HCT116 (cell line): ENCODE measurements around the gene TULP4. TPM values are rescaled to one million over a fixed set of nuclear protein-coding genes. Genes with fewer than 3 reads are reported as not detected.

ENCODE experiments used
- ATAC-seq: fragments of 200-7000 bp; cut with Tn5 transposase; 2 replicates; pipeline ENCODE4 v1.9.1; 2020; ENCODE audit warnings: mild to moderate bottlenecking, moderate library complexity
- BruUV-seq: library from RNA; stranded (reverse); fragments of 400-500 nt; replicated peaks from 2 replicates; lab custom pipeline; 2021; lab: Mats Ljungman, UMichigan
- CTCF ChIA-PET: fragments of 300-600 bp; sonication (Branson Sonifier 250); formaldehyde crosslinking; loops from one replicate; lab custom pipeline; 2021; ENCODE audit warnings: antibody characterized with exemption; lab: Charles Lee
- POLR2A ChIA-PET: fragments of 300-600, 350-600 bp; sonication (Branson Sonifier 250); formaldehyde crosslinking; loops from one replicate; lab custom pipeline; 2021; ENCODE audit warnings: antibody characterized with exemption; lab: Charles Lee
- RAD21 ChIA-PET, 2 experiments: fragments of 300-600 bp; sonication (Branson Sonifier 250); formaldehyde crosslinking; loops; one replicate each; lab custom pipeline; 2023; ENCODE audit warnings: low total read pairs in 2 of 2; ENCODE audit not compliant: uncharacterized antibody in 2 of 2, unreplicated experiment in 2 of 2, low non-redundant PET in 1 of 2; lab: Charles Lee
- DNase-seq: peaks from one replicate; pipeline ENCODE4 v3.0.0-alpha.2; 2010; ENCODE audit warnings: low read depth, low spot score
- H2AFZ ChIP-seq: fragments of 200-600 bp; shearing (Covaris generic), sonication (generic); 2 replicates; pipeline ENCODE4 v1.6.1; 2017; ENCODE audit warnings: low read depth, mixed run types, mixed read lengths, antibody characterized with exemption, low read length; ENCODE audit not compliant: poor library complexity, severe bottlenecking
- H3K27ac ChIP-seq: 2 replicates; pipeline ENCODE4 v1.5.1; 2012; ENCODE audit warnings: low read depth, low read length
- H3K27me3 ChIP-seq: fragments of 200-600 bp; sonication (generic); 2 replicates; pipeline ENCODE4 v1.6.1; 2016; ENCODE audit warnings: mixed run types, low read length, mixed read lengths; ENCODE audit not compliant: insufficient read depth
- H3K36me3 ChIP-seq, 2 experiments: fragments of 200-500 bp in 1 of 2; fragments of 200-600 bp in 1 of 2; sonication (Bioruptor generic) in 1 of 2; sonication (generic) in 1 of 2; 2 replicates each; pipeline versions ENCODE4 v1.5.1 to v1.6.1; 2014 to 2016; ENCODE audit warnings: low read length in 2 of 2, inconsistent platforms in 1 of 2, mixed read lengths in 1 of 2, mixed run types in 1 of 2; ENCODE audit not compliant: insufficient read depth in 2 of 2, control insufficient read depth in 1 of 2
- H3K4me1 ChIP-seq, 2 experiments: fragments of 200-600 bp in 1 of 2; sonication (generic) in 1 of 2; 2 replicates each; pipeline versions ENCODE4 v1.5.1 to v1.6.1; 2012 to 2017; ENCODE audit warnings: low read length in 2 of 2, inconsistent platforms in 1 of 2, mild to moderate bottlenecking in 1 of 2, mixed read lengths in 1 of 2, mixed run types in 1 of 2, moderate library complexity in 1 of 2; ENCODE audit not compliant: insufficient read depth in 2 of 2, control insufficient read depth in 1 of 2
- H3K4me2 ChIP-seq: fragments of 200-600 bp; sonication (generic); 2 replicates; pipeline ENCODE4 v1.6.1; 2017; ENCODE audit warnings: mixed run types, low read length, mixed read lengths
- H3K4me3 ChIP-seq, 2 experiments: fragments of 200-600 bp in 1 of 2; sonication (generic) in 1 of 2; replicated peaks in 1 of 2; 2 replicates each; pipeline ENCODE4 v1.5.1; 2011 to 2016; ENCODE audit warnings: low read length in 2 of 2, control low read depth in 1 of 2, low read depth in 1 of 2, mild to moderate bottlenecking in 1 of 2, mixed read lengths in 1 of 2, mixed run types in 1 of 2
- H3K79me2 ChIP-seq: fragments of 200-600 bp; sonication (generic); 2 replicates; pipeline ENCODE4 v1.6.1; 2017; ENCODE audit warnings: mild to moderate bottlenecking, mixed run types, low read length, moderate library complexity, mixed read lengths; ENCODE audit not compliant: insufficient read depth
- H3K9ac ChIP-seq: fragments of 200-600 bp; sonication (generic); 2 replicates; pipeline ENCODE4 v1.6.1; 2016; ENCODE audit warnings: low read length, mixed read lengths
- H3K9me2 ChIP-seq: fragments of 200-600 bp; sonication (generic), shearing (Covaris generic); 2 replicates; pipeline ENCODE4 v1.6.1; 2017; ENCODE audit warnings: mixed run types, mild to moderate bottlenecking, moderate library complexity; ENCODE audit not compliant: insufficient read depth
- H3K9me3 ChIP-seq, 2 experiments: fragments of 200-500 bp in 1 of 2; fragments of 200-600 bp in 1 of 2; sonication (Bioruptor generic) in 1 of 2; sonication (generic) in 1 of 2; 2 replicates each; pipeline ENCODE4 v1.6.1; 2014 to 2017; ENCODE audit warnings: low read length in 2 of 2, mixed read lengths in 2 of 2, inconsistent platforms in 1 of 2, low read depth in 1 of 2, mild to moderate bottlenecking in 1 of 2, mixed run types in 1 of 2, moderate library complexity in 1 of 2; ENCODE audit not compliant: control insufficient read depth in 1 of 2, insufficient read depth in 1 of 2
- H4K20me1 ChIP-seq: fragments of 200-600 bp; sonication (generic), shearing (Covaris generic); 2 replicates; pipeline ENCODE4 v1.6.1; 2017; ENCODE audit warnings: mixed run types, mild to moderate bottlenecking, moderate library complexity; ENCODE audit not compliant: insufficient read depth
- ATF3 ChIP-seq: IDR thresholded peaks from 2 replicates; pipeline ENCODE4 v1.6.1; 2012
- CBX3 ChIP-seq: IDR thresholded peaks from 2 replicates; pipeline ENCODE4 v1.6.1; 2012; ENCODE audit warnings: low read depth
- CEBPB ChIP-seq: IDR thresholded peaks from 2 replicates; pipeline ENCODE4 v1.6.1; 2012; ENCODE audit warnings: low read depth
- EGR1 ChIP-seq: IDR thresholded peaks from 2 replicates; pipeline ENCODE4 v1.6.1; 2012; ENCODE audit warnings: low read depth
- ELF1 ChIP-seq: IDR thresholded peaks from 2 replicates; pipeline ENCODE4 v1.6.1; 2012; ENCODE audit warnings: low read depth, borderline replicate concordance
- EZH2 ChIP-seq: fragments of 200-600 bp; sonication (generic); IDR thresholded peaks from 2 replicates; pipeline ENCODE4 v1.6.1; 2017; ENCODE audit warnings: antibody characterized with exemption, mixed run types
- MAX ChIP-seq: IDR thresholded peaks from 2 replicates; pipeline ENCODE4 v1.6.1; 2012
- POLR2A ChIP-seq: IDR thresholded peaks from 2 replicates; pipeline ENCODE4 v1.7.0; 2011; ENCODE audit warnings: borderline replicate concordance; ENCODE audit not compliant: insufficient read depth, insufficient read length; ENCODE audit errors: extremely low read depth
- POLR2AphosphoS5 ChIP-seq: IDR thresholded peaks from 2 replicates; pipeline ENCODE4 v1.6.1; 2011; ENCODE audit warnings: mild to moderate bottlenecking, low read depth, low read length, moderate library complexity
- RAD21 ChIP-seq: IDR thresholded peaks from 2 replicates; pipeline ENCODE4 v1.6.1; 2012; ENCODE audit warnings: low read depth, mild to moderate bottlenecking
- SIN3A ChIP-seq: IDR thresholded peaks from 2 replicates; pipeline ENCODE4 v1.6.1; 2012; ENCODE audit warnings: low read depth
- SP1 ChIP-seq: IDR thresholded peaks from 2 replicates; pipeline ENCODE4 v1.6.1; 2012; ENCODE audit warnings: low read depth
- SRF ChIP-seq: IDR thresholded peaks from 2 replicates; pipeline ENCODE4 v1.6.1; 2012; ENCODE audit warnings: low read depth
- ZBTB33 ChIP-seq: IDR thresholded peaks from 2 replicates; pipeline ENCODE4 v1.6.1; 2011; ENCODE audit warnings: mild to moderate bottlenecking, low read length, moderate library complexity; ENCODE audit not compliant: insufficient replicate concordance; ENCODE audit errors: extremely low read depth
- ZFX ChIP-seq: fragments of 450-650 bp; IDR thresholded peaks from 2 replicates; pipeline ENCODE4 v1.6.1; 2017
- ZNF274 ChIP-seq: fragments of 200-500 bp; sonication (Bioruptor generic); IDR thresholded peaks from 2 replicates; pipeline ENCODE4 v1.6.1; 2014; ENCODE audit warnings: mild to moderate bottlenecking, low read depth, low read length, inconsistent platforms
- intact Hi-C: fragments of 100-400 bp; cut with micrococcal nuclease; formaldehyde crosslinking; loops from 2 replicates; pipeline ENCODE4 v1.10.0; 2022
- total RNA-seq: library from RNA; stranded (reverse); gene quantifications from one replicate; pipeline ENCODE4 v1.2.1, GENCODE V29; 2021; ENCODE audit not compliant: unreplicated experiment

Gene TULP4
- total RNA-seq, 1 experiment from 2014 or later = 70.8 TPM

GRCh38 chr6:158460602-158461169, 148.4 kb downstream of the TULP4 start:
- intact Hi-C loops = no loop called here
- Histone ChIP-seq H3K4me1 (no peaks in the 10 kb centered on the region), H4K20me1 (no peaks in the 10 kb centered on the region; the same call in 1 of the 2 replicates), H3K9me3 (no peaks in the 10 kb centered on the region), H3K4me2 (no peak overlapping the region), H3K36me3 (peaks cover 0 to 4% of the 10 kb centered on the region in 2 experiments; a peak in 1 of 4 replicates), H3K27me3 (no peaks in the 10 kb centered on the region), H2AFZ (no peak overlapping the region), H3K4me3 (no peak overlapping the region), H3K9ac (no peak overlapping the region), H3K27ac (no peak overlapping the region), H3K9me2 (no peaks in the 10 kb centered on the region), H3K79me2 (no peaks in the 10 kb centered on the region)
- CTCF ChIA-PET = no interaction called here
- TF ChIP-seq ELF1 (no peak), ZBTB33 (no peak), SIN3A (no peak), SRF (no peak), EGR1 (no peak)
- ATAC-seq (no peak), DNase-seq (no peak)
- no TSS peak for BruUV-seq
- POLR2A ChIA-PET = no interaction called here
- RAD21 ChIA-PET = no interaction called here

- no TSS peak for BruUV-seq
- no peak overlapping the region for H3K4me3 ChIP-seq
- H3K9ac ChIP-seq = no peak overlapping the region
- TF ChIP-seq MAX = no peak
- TF ChIP-seq EZH2 = no peak
- no peak for TF ChIP-seq ZBTB33
- TF ChIP-seq POLR2A = no peak
- no peak for TF ChIP-seq POLR2AphosphoS5
- TF ChIP-seq SRF = no peak
- TF ChIP-seq ZFX = no peak
- TF ChIP-seq CBX3 = no peak
- TF ChIP-seq ATF3 = no peak
- TF ChIP-seq RAD21 = no peak
- no peak for TF ChIP-seq ZNF274
- no peak for TF ChIP-seq SP1
- no peak for TF ChIP-seq CEBPB
- TF ChIP-seq, all 23 proteins: peak for 0
- no peaks in the 10 kb centered on the region for H3K9me3 ChIP-seq
- H3K9me2 ChIP-seq = no peaks in the 10 kb centered on the region
- no peak overlapping the region for H3K4me2 ChIP-seq
- H3K4me1 ChIP-seq = no peaks in the 10 kb centered on the region
- POLR2A ChIA-PET = no interaction called here
- peaks cover 0 to 4% of the 10 kb centered on the region in 2 experiments; a peak in 2 of 4 replicates for H3K36me3 ChIP-seq
- CTCF ChIA-PET = no interaction called here
- H3K27me3 ChIP-seq = no peaks in the 10 kb centered on the region
- no peaks in the 10 kb centered on the region for H4K20me1 ChIP-seq
- RAD21 ChIA-PET = no interaction called here
- intact Hi-C loops = no loop called here
- DNase-seq (no peak), ATAC-seq (no peak)
- no peak overlapping the region for H3K27ac ChIP-seq
- no peak overlapping the region for H2AFZ ChIP-seq
- H3K79me2 ChIP-seq = no peaks in the 10 kb centered on the region
These were observed 149.7 kb downstream of the TULP4 start for GRCh38 chr6:158461954-158462353.
